ENCODE measurements around the gene ATXN7.

Gene ATXN7

DNA sequence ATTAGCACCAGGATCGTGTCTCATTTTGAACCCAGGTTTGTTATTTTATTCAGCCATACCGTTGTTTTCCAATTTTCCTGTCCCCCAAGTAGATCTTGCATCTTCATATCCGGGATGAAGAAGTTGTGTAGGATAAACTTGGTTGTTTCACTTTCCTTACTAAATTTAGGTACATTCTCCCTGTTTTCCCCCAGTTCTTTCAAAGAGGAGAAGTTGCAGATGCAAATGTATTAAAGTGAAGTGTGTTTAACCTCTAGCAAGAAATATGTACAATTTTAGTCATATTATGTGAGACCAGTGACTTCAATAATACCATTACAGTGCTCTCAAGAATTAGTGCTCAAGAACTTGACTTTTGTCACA is 1.3 kb downstream of the ATXN7 start:
- no peak for DNase-seq (ENCODE audit: low spot score)

DNA sequence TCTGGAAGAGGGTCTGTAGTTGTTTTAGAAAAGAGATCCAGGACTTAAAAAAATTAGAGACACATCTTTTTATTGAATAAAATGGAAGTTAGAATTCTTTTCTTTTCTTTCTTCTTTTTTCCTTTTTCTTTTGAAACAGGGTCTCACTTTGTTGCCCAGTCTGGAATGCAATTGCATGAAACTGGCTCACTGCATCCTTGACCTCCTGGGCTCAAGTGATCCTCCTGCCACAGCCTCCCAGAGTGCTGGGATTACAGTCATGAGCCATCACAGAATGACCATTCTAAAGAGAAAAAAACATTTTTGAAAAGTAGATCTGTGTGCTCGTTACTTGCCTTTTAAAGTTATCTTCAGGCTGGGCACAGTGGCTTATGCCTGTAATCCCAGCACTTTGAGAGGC is 3.6 kb downstream of the ATXN7 start:
- DNase-seq (ENCODE audit: low spot score) = no peak

- no peak for DNase-seq (ENCODE audit: low spot score)
Observed at GRCh38 chr3:63869940-63870614, 6.4 kb downstream of the ATXN7 start.

DNA sequence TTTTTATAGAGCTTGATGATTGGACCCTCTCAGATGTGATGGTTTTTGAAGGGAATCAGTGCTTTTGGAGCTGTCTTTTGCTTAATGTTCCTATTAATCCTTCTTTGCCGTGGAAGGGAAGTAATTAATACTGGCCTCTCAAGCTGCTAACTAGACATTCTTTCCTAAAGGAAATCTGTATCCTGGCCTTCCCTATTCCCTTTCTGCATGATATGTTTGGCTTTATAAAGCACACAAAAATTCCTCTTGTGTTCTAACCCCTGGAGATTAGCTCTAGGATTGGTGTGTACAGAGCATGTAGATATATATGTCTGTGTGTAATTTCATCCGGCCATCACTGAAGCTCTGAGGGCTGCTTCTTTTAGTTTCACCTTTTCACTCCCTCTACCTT is 6.9 kb downstream of the ATXN7 start:
- DNase-seq (ENCODE audit: low spot score) = no peak

DNA sequence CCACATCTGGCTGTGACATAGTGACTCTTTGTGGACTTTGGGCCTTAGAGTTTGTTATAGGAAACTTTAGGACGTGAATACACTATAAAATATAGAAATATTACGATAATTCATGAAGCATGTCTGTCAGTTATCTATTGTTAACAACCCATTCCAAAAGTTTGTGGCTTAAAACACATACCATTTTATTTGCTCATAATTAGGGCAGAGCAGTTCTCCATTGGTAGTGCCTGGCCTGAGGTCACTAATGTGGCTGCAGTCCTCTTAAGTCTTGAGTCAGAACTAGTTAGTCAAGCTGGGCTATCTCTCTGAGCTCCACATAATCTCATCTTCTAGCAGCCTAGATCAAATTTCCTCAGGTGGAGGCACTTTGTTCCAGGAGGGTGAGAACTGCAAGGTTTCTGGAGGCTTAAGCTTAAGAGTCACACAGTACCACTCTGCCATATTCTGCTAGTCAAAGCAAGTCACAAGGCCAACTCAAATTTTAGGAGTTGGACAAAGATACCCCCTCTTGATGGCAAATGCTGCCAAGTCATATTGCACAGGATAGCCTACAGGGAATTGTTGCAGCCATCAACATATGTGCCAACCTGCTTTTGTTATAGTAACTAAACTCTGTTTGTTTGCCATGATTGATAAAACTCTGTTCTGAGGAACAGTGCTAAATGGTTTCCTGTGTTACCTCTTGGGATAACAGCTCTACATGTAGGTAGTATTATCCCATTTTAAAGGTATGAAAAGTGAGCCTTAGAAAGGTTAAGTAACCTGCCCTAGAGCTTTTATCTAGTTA is 8.7 kb downstream of the ATXN7 start:
- DNase-seq (ENCODE audit: low spot score) = no peak

GRCh38 chr3:63874769-63875168 is 11.1 kb downstream of the ATXN7 start:
- DNase-seq (ENCODE audit: low spot score) = no peak

GRCh38 chr3:63875510-63875909 is 11.8 kb downstream of the ATXN7 start:
- DNase-seq (ENCODE audit: low spot score) = no peak

GRCh38 chr3:63876260-63876659 is 12.6 kb downstream of the ATXN7 start:
- DNase-seq (ENCODE audit: low spot score) = no peak

- DNase-seq (ENCODE audit: low spot score) = no peak
Observed at GRCh38 chr3:63877737-63878393, 14.2 kb downstream of the ATXN7 start.

DNA sequence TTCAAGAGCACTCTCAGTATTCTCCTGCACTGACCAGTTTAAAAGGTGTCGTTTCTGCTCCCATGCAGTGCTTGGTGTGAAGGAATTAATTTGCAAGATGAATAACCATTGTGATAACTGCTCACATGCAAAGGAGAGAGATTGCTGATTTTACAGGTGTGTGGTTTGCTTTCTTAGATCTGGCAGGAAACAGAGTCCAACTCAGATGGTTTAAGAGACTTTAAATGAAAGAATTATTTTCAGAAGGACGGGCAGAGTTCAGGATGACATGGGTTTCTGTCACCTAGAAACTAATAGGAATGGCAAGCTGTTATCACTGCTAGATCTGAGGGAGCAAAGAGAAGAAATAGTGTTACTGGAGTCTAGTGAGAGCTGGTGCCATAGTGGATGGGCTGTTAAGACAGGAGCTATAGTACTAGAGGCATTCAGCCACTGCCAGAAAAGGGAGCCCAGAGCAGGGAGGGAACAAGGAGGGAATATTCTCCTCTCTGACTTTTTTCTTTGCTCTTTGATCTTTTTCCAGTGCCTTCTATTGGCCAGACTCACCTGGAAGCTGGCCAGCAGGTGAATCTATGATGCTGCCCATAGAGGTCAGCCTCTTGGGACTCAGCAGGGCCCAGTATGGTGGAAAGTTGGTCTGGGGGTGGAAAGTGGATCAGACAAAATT is 14.9 kb downstream of the ATXN7 start:
- DNase-seq (ENCODE audit: low spot score) = no peak

- DNase-seq (ENCODE audit: low spot score) = no peak
Observed at GRCh38 chr3:63880653-63881052, 17.0 kb downstream of the ATXN7 start.

DNA sequence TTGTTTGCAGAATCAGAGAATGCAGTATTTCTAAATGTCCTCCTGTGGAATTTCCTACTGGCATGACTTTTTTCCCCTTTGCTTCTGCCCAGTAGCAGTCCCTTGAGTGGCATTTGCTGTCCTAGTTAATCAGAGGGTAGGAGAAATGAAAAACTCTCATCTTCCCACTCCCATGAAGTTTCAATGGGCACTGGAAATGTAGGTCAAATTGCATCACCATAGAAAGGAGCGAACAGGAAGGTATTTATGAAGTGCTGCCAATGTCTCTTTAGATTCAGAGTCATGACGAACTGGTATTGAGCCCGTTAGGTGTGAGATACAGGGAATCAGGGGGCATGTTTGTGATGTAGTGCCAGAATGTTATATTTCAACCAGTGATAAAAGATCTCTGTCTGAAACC is 23.2 kb downstream of the ATXN7 start:
- no peak for DNase-seq (ENCODE audit: low spot score)

DNA sequence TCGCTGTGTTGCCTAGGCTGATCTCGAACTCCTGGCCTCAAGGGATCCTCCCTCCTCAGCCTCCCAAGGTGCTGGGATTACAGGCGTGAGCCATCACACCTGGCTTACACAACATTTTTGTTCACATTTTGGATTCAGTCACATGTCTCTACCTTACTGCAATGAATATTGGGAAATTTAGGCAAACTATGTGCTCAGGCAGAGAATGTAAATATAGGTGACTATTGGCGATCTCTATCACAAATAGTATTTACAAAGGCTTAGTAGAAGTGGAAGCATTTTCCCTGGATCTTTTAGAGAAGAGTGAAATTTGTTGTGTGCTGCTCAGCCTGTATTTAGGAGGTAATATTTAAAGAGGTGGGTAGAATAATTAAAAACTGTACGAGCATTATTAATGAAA is 27.9 kb downstream of the ATXN7 start:
- no peak for DNase-seq (ENCODE audit: low spot score)

- no peak for DNase-seq (ENCODE audit: low spot score)
Observed at GRCh38 chr3:63892773-63893352, 29.2 kb downstream of the ATXN7 start.

GRCh38 chr3:63895422-63896189 is 31.9 kb downstream of the ATXN7 start:
- DNase-seq (ENCODE audit: low spot score) = no peak

- no peak for DNase-seq (ENCODE audit: low spot score)
Observed at GRCh38 chr3:63896332-63897030, 32.8 kb downstream of the ATXN7 start.

DNA sequence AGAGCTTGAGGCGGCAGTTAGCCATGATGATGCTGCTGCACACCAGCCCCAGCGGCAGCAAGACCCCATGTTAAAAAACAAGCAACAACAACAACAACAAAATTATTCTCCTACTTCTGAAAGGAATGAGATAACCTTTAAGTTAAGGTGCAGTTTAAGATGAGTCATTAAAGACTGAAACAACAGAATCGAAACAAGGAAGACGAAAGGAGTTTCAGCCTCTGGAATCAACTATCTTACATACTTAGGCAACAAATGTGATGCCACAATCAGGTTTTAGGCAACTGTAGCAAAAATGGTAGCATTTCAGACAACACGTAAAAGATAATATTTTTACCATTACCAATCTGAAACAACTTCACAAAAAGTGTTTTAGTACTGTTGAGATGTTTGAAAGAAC is 36.3 kb downstream of the ATXN7 start:
- DNase-seq (ENCODE audit: low spot score) = no peak

GRCh38 chr3:63900459-63900858 is 36.8 kb downstream of the ATXN7 start:
- no peak for DNase-seq (ENCODE audit: low spot score)

GRCh38 chr3:63905731-63906620 is 42.3 kb downstream of the ATXN7 start:
- no peak for DNase-seq (ENCODE audit: low spot score)
